GM19397 (cell line): Measurements from ENCODE around the gene HNRNPAB.
"Not testable (repeated sequence)": the region's sequence is repeated elsewhere in the genome, so short reads cannot be mapped to it uniquely, and the experiment has no call there.

Experiments
- ATAC-seq: cut with Tn5 transposase; IDR thresholded peaks from one replicate; pipeline ENCODE4 v1.9.1; 2021; ENCODE audit warnings: mild to moderate bottlenecking, moderate library complexity; ENCODE audit not compliant: unreplicated experiment

Gene HNRNPAB

GRCh38 chr5:178241688-178242231 is 37.4 kb downstream of the HNRNPAB start:
- ATAC-seq, result no peak

- no peak for ATAC-seq
These were observed 38.1 kb downstream of the HNRNPAB start for GRCh38 chr5:178242416-178242815.

GRCh38 chr5:178244576-178244975 is 40.2 kb downstream of the HNRNPAB start:
- no peak for ATAC-seq

GRCh38 chr5:178245389-178245788 is 41.1 kb downstream of the HNRNPAB start:
- no peak for ATAC-seq

- no peak for ATAC-seq
These were observed 42.4 kb downstream of the HNRNPAB start for GRCh38 chr5:178246624-178247279.

GRCh38 chr5:178247481-178248456 is 43.4 kb downstream of the HNRNPAB start:
- ATAC-seq, result no peak

GRCh38 chr5:178248750-178249149 is 44.4 kb downstream of the HNRNPAB start:
- no peak for ATAC-seq

- no peak for ATAC-seq
These were observed 45.1 kb downstream of the HNRNPAB start for GRCh38 chr5:178249191-178249989.

GRCh38 chr5:178250263-178250662 is 45.9 kb downstream of the HNRNPAB start:
- ATAC-seq, result no peak

GRCh38 chr5:178252258-178252657 is 47.9 kb downstream of the HNRNPAB start:
- ATAC-seq, result no peak

GRCh38 chr5:178253632-178254031 is 49.3 kb downstream of the HNRNPAB start:
- ATAC-seq, result not testable (repeated sequence)

GRCh38 chr5:178256746-178257145 is 52.4 kb downstream of the HNRNPAB start:
- ATAC-seq, result no peak

GRCh38 chr5:178257650-178258049 is 53.3 kb downstream of the HNRNPAB start:
- ATAC-seq, result no peak

- ATAC-seq, result no peak
These were observed 55.5 kb downstream of the HNRNPAB start for GRCh38 chr5:178259623-178260536.
